SK-N-MC (cell line): ENCODE data around the gene LCE2D.

Source experiments
- DNase-seq: peaks from one replicate; pipeline ENCODE4 v3.0.0-alpha.2; 2011; ENCODE audit warnings: low read depth, low spot score
- H3K27ac ChIP-seq: fragments of 200-600 bp; sonication (generic); 2 replicates; pipeline ENCODE4 v1.5.1; 2016; ENCODE audit warnings: mixed run types
- H3K36me3 ChIP-seq: fragments of 200-600 bp; sonication (generic); 2 replicates; pipeline ENCODE4 v1.6.1; 2017; ENCODE audit warnings: antibody characterized with exemption, low read length, mixed read lengths; ENCODE audit not compliant: insufficient read depth
- H3K4me3 ChIP-seq: fragments of 200-600 bp; sonication (generic); 2 replicates; pipeline ENCODE4 v1.5.1; 2016
- H3K9ac ChIP-seq: fragments of 200-600 bp; sonication (generic); 2 replicates; pipeline ENCODE4 v1.8.0; 2017; ENCODE audit warnings: mixed run types, mixed read lengths; ENCODE audit not compliant: insufficient read length
- H3K9me3 ChIP-seq: fragments of 200-600 bp; sonication (generic); 2 replicates; pipeline ENCODE4 v1.6.1; 2017; ENCODE audit warnings: low read depth, mild to moderate bottlenecking, antibody characterized with exemption, low read length, moderate library complexity, mixed read lengths
- EZH2 ChIP-seq: fragments of 200-600 bp; sonication (generic); IDR thresholded peaks from one replicate; pipeline ENCODE4 v1.6.1; 2017; ENCODE audit warnings: antibody characterized with exemption
- FOXP2 ChIP-seq: optimal IDR thresholded peaks from 2 replicates; pipeline ENCODE3; 2011; ENCODE audit warnings: mild to moderate bottlenecking, moderate library complexity; ENCODE audit not compliant: insufficient read depth; ENCODE audit errors: extremely low read length, control extremely low read depth
- POLR2AphosphoS5 ChIP-seq: IDR thresholded peaks from 2 replicates; pipeline ENCODE4 v1.6.1; 2012; ENCODE audit warnings: mild to moderate bottlenecking, low read depth, low read length, borderline replicate concordance

LCE2D gene

GRCh38 chr1:152663098-152663497, at the start of gene LCE2D:
Gene LCE2D, plus strand, starts transcription at chr1:152663380. Its CDS starts 726 bp downstream, at chr1:152664106.
- Histone ChIP-seq H3K9me3 (no peaks in the 10 kb centered on the region), H3K36me3 (no peaks in the 10 kb centered on the region), H3K27ac (no peak within 1 kb of the TSS), H3K9ac (no peak within 1 kb of the TSS), H3K4me3 (no peak within 1 kb of the TSS)
- DNase-seq = no peak
- TF ChIP-seq POLR2AphosphoS5 = no peak
- no peak for TF ChIP-seq FOXP2
- TF ChIP-seq EZH2 = no peak

GRCh38 chr1:152613511-152613910, 49.7 kb upstream of the LCE2D start, which contains the start of gene LCE3B:
Gene LCE3B, plus strand, starts transcription at chr1:152613811. Its CDS starts 0 bp downstream, at chr1:152613811.
- H3K27ac ChIP-seq = no peak within 1 kb of the TSS
- H3K36me3 ChIP-seq = no peaks in the 10 kb centered on the region
- no peaks in the 10 kb centered on the region for H3K9me3 ChIP-seq
- H3K4me3 ChIP-seq = no peak within 1 kb of the TSS
- TF ChIP-seq FOXP2 (no peak), POLR2AphosphoS5 (no peak), EZH2 (no peak)
- no peak for DNase-seq
- no peak within 1 kb of the TSS for H3K9ac ChIP-seq

- Histone ChIP-seq H3K4me3 (no peak overlapping the region), H3K27ac (no peak overlapping the region), H3K36me3 (no peaks in the 10 kb centered on the region), H3K9ac (no peak overlapping the region), H3K9me3 (no peaks in the 10 kb centered on the region)
- DNase-seq = no peak
- TF ChIP-seq EZH2 (no peak), POLR2AphosphoS5 (no peak), FOXP2 (no peak)
These were observed 41.2 kb upstream of the LCE2D start for GRCh38 chr1:152621993-152622392.

- Histone ChIP-seq H3K9me3 (no peaks in the 10 kb centered on the region), H3K9ac (no peak within 1 kb of the TSS), H3K27ac (no peak within 1 kb of the TSS), H3K36me3 (no peaks in the 10 kb centered on the region), H3K4me3 (no peak within 1 kb of the TSS)
- no peak for DNase-seq
- TF ChIP-seq POLR2AphosphoS5 (no peak), EZH2 (no peak), FOXP2 (no peak)
These were observed 40.4 kb upstream of the LCE2D start, which contains the start of gene LCE3A for GRCh38 chr1:152622803-152623202. Gene LCE3A, minus strand, starts transcription at chr1:152623103. Its CDS starts 0 bp downstream, at chr1:152623103.

- no peak overlapping the region for H3K4me3 ChIP-seq
- TF ChIP-seq POLR2AphosphoS5 (no peak), FOXP2 (no peak), EZH2 (no peak)
- DNase-seq = no peak
- no peak overlapping the region for H3K27ac ChIP-seq
- H3K9me3 ChIP-seq = no peaks in the 10 kb centered on the region
- no peak overlapping the region for H3K9ac ChIP-seq
- no peaks in the 10 kb centered on the region for H3K36me3 ChIP-seq
These were observed 39.9 kb upstream of the LCE2D start for GRCh38 chr1:152623203-152623844.

GRCh38 chr1:152626744-152627143, 36.4 kb upstream of the LCE2D start:
- Histone ChIP-seq H3K36me3 (no peaks in the 10 kb centered on the region), H3K27ac (no peak overlapping the region), H3K9ac (no peak overlapping the region), H3K9me3 (no peaks in the 10 kb centered on the region), H3K4me3 (no peak overlapping the region)
- no peak for DNase-seq
- TF ChIP-seq FOXP2 = no peak
- TF ChIP-seq POLR2AphosphoS5 = no peak
- TF ChIP-seq EZH2 = no peak

- no peak overlapping the region for H3K4me3 ChIP-seq
- DNase-seq = no peak
- no peaks in the 10 kb centered on the region for H3K36me3 ChIP-seq
- TF ChIP-seq EZH2 = no peak
- TF ChIP-seq FOXP2 = no peak
- TF ChIP-seq POLR2AphosphoS5 = no peak
- H3K9me3 ChIP-seq = no peaks in the 10 kb centered on the region
- no peak overlapping the region for H3K27ac ChIP-seq
- H3K9ac ChIP-seq = no peak overlapping the region
These were observed 32.6 kb upstream of the LCE2D start for GRCh38 chr1:152630596-152630995.

- TF ChIP-seq EZH2 (no peak), FOXP2 (no peak), POLR2AphosphoS5 (no peak)
- no peak overlapping the region for H3K27ac ChIP-seq
- no peak for DNase-seq
- H3K4me3 ChIP-seq = no peak overlapping the region
- no peak overlapping the region for H3K9ac ChIP-seq
- no peaks in the 10 kb centered on the region for H3K9me3 ChIP-seq
- H3K36me3 ChIP-seq = no peaks in the 10 kb centered on the region
These were observed 22.8 kb upstream of the LCE2D start for GRCh38 chr1:152640351-152640750.

- H3K27ac ChIP-seq = no peak overlapping the region
- no peak overlapping the region for H3K4me3 ChIP-seq
- H3K36me3 ChIP-seq = no peaks in the 10 kb centered on the region
- no peak for DNase-seq
- H3K9me3 ChIP-seq = no peaks in the 10 kb centered on the region
- H3K9ac ChIP-seq = no peak overlapping the region
- TF ChIP-seq FOXP2 (no peak), EZH2 (no peak), POLR2AphosphoS5 (no peak)
These were observed 19.2 kb upstream of the LCE2D start for GRCh38 chr1:152643945-152644344.
